AG09309 (cell line): ENCODE measurements around the gene EIF2B5.

Source experiments
- DNase-seq: peaks from one replicate; pipeline ENCODE4 v3.0.0-alpha.2; 2010; ENCODE audit warnings: low read depth
- H3K4me3 ChIP-seq: 2 replicates; pipeline ENCODE4 v1.5.1; 2011; ENCODE audit warnings: mild to moderate bottlenecking, low read depth, low read length, moderate library complexity; ENCODE audit not compliant: control insufficient read depth
- CTCF ChIP-seq: IDR thresholded peaks from 2 replicates; pipeline ENCODE4 v1.5.1; 2011; ENCODE audit warnings: mild to moderate bottlenecking, low read depth, low read length, inconsistent platforms; ENCODE audit not compliant: insufficient read depth, control insufficient read depth; ENCODE audit errors: missing control alignments

Gene EIF2B5

GRCh38 chr3:184133840-184134745, 1.1 kb upstream of the EIF2B5 start:
- DNase-seq = no peak
- peak overlapping the region; percentile 56 for H3K4me3 ChIP-seq
- TF ChIP-seq CTCF = no peak

- H3K4me3 ChIP-seq = peak overlapping the region; percentile 56
- DNase-seq = no peak
- no peak for TF ChIP-seq CTCF
Observed at GRCh38 chr3:184134746-184135148, 411 bp upstream of the EIF2B5 start.

- peak overlapping the region; percentile 56 for H3K4me3 ChIP-seq
- no peak for TF ChIP-seq CTCF
- DNase-seq = no peak
Observed at GRCh38 chr3:184135911-184136260, 728 bp downstream of the EIF2B5 start.

GRCh38 chr3:184140436-184140835, 5.3 kb downstream of the EIF2B5 start:
- no peak overlapping the region for H3K4me3 ChIP-seq
- no peak for DNase-seq
- no peak for TF ChIP-seq CTCF

GRCh38 chr3:184142199-184142598, 7.0 kb downstream of the EIF2B5 start:
- no peak for TF ChIP-seq CTCF
- DNase-seq = no peak
- H3K4me3 ChIP-seq = no peak overlapping the region

- TF ChIP-seq CTCF = no peak
- no peak for DNase-seq
- H3K4me3 ChIP-seq = no peak overlapping the region
Observed at GRCh38 chr3:184143327-184143726, 8.2 kb downstream of the EIF2B5 start.
